Measurements from ENCODE around the gene KRIT1. TPM values are rescaled to one million over a fixed set of nuclear protein-coding genes. Genes with fewer than 3 reads are reported as not detected.

The KRIT1 gene
- polyA plus RNA-seq, 1 donor from 2014 or later = 39.6 TPM

- H4K20me1 ChIP-seq (ENCODE audit: insufficient read depth) = no peaks in the 10 kb centered on the region
- no peak overlapping the region for H3K4me3 ChIP-seq (ENCODE audit: low read length)
- no peak overlapping the region for H2AFZ ChIP-seq (ENCODE audit: low read depth, low read length)
- H3K9me2 ChIP-seq (ENCODE audit: insufficient read depth, low read length) = no peaks in the 10 kb centered on the region
- no peaks in the 10 kb centered on the region for H3K36me3 ChIP-seq (ENCODE audit: insufficient read depth, low read length)
- no peak overlapping the region for H3K9ac ChIP-seq (ENCODE audit: low read length)
- no peaks in the 10 kb centered on the region for H3K9me3 ChIP-seq (ENCODE audit: low read length)
- no peak overlapping the region for H3K27ac ChIP-seq (ENCODE audit: low read length)
- no peaks in the 10 kb centered on the region for H3K27me3 ChIP-seq (ENCODE audit: insufficient read depth, low read depth, low read length)
- no peak for TF ChIP-seq MXI1 (conservative IDR thresholded peaks at IDR 0.05; ENCODE audit: poor library complexity, severe bottlenecking)
- TF ChIP-seq SMC3 (conservative IDR thresholded peaks at IDR 0.05; ENCODE audit: poor library complexity) = no peak
- TF ChIP-seq EZH2 (IDR thresholded peaks at IDR 0.05; ENCODE audit: borderline replicate concordance, insufficient read depth, low read length, poor library complexity, severe bottlenecking) = no peak
- no peak for TF ChIP-seq POLR2AphosphoS5 (IDR thresholded peaks at IDR 0.05)
- no peak for TF ChIP-seq TAF1 (IDR thresholded peaks at IDR 0.05; ENCODE audit: low read depth)
- TF ChIP-seq REST (IDR thresholded peaks at IDR 0.05; ENCODE audit: borderline replicate concordance) = no peak
- no peak overlapping the region for H3K4me2 ChIP-seq (ENCODE audit: low read length)
- H3K79me2 ChIP-seq (replicated peaks; ENCODE audit: insufficient read depth, low read length) = no peaks in the 10 kb centered on the region
- no peaks in the 10 kb centered on the region for H3F3A ChIP-seq (ENCODE audit: insufficient read depth, low read length, poor library complexity, severe bottlenecking)
These were observed 84.4 kb downstream of the KRIT1 start for GRCh38 chr7:92161271-92161670.

- Histone ChIP-seq H2AFZ (ENCODE audit: low read depth, low read length) (no peak overlapping the region), H3K9me2 (ENCODE audit: insufficient read depth, low read length) (no peaks in the 10 kb centered on the region), H3K27me3 (ENCODE audit: insufficient read depth, low read depth, low read length) (no peaks in the 10 kb centered on the region), H3K9ac (ENCODE audit: low read length) (no peak overlapping the region), H3K79me2 (replicated peaks; ENCODE audit: insufficient read depth, low read length) (no peaks in the 10 kb centered on the region), H3K36me3 (ENCODE audit: insufficient read depth, low read length) (no peaks in the 10 kb centered on the region), H3K4me3 (ENCODE audit: low read length) (no peak overlapping the region), H3K4me2 (ENCODE audit: low read length) (no peak overlapping the region), H3K27ac (ENCODE audit: low read length) (no peak overlapping the region), H4K20me1 (ENCODE audit: insufficient read depth) (no peaks in the 10 kb centered on the region), H3K9me3 (ENCODE audit: low read length) (no peaks in the 10 kb centered on the region), H3F3A (ENCODE audit: insufficient read depth, low read length, poor library complexity, severe bottlenecking) (no peaks in the 10 kb centered on the region)
- no peak for TF ChIP-seq CTCF (IDR thresholded peaks at IDR 0.05; ENCODE audit: poor library complexity, severe bottlenecking)
- no peak for TF ChIP-seq EZH2 (IDR thresholded peaks at IDR 0.05; ENCODE audit: borderline replicate concordance, insufficient read depth, low read length, poor library complexity, severe bottlenecking)
- no peak for TF ChIP-seq SMC3 (conservative IDR thresholded peaks at IDR 0.05; ENCODE audit: poor library complexity)
- no peak for TF ChIP-seq MXI1 (conservative IDR thresholded peaks at IDR 0.05; ENCODE audit: poor library complexity, severe bottlenecking)
- no peak for TF ChIP-seq POLR2AphosphoS5 (IDR thresholded peaks at IDR 0.05)
- TF ChIP-seq RAD21 (conservative IDR thresholded peaks at IDR 0.05) = no peak
- TF ChIP-seq EP300 (conservative IDR thresholded peaks at IDR 0.05; ENCODE audit: poor library complexity, severe bottlenecking) = no peak
- TF ChIP-seq TAF1 (IDR thresholded peaks at IDR 0.05; ENCODE audit: low read depth) = no peak
- TF ChIP-seq REST (IDR thresholded peaks at IDR 0.05; ENCODE audit: borderline replicate concordance) = no peak
These were observed 86.8 kb downstream of the KRIT1 start for GRCh38 chr7:92158660-92159575.

Measured in neural cell (in vitro differentiated cells).